Cortex of kidney (tissue), 1 donor: ENCODE data around the gene NAA30.

Experiments
- DNase-seq: peaks from one replicate; lab custom pipeline; 2025; lab: John Stamatoyannopoulos, UW

Gene NAA30

DNA sequence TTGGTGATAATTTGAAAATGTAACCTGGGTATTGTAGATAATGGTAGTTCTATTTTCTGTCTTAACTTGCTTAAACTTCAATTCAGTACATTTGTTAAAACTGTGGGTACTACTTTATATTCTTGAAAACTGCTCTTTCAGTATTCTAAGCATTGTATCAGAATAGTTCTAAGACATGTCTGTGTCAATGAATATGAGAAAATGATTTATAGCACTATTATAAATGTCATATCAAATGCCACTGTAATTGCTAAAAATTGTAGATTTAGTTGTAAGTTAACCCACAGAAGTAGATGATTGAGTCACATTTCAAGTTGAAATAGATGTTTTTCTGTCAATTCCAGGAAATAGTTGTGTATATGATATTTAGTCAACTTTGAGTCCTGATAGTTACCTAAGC lies 2.4 kb downstream of the NAA30 start:
- DNase-seq = no peak

GRCh38 chr14:57400556-57401494 lies 10.4 kb downstream of the NAA30 start:
- DNase-seq = no peak

DNA sequence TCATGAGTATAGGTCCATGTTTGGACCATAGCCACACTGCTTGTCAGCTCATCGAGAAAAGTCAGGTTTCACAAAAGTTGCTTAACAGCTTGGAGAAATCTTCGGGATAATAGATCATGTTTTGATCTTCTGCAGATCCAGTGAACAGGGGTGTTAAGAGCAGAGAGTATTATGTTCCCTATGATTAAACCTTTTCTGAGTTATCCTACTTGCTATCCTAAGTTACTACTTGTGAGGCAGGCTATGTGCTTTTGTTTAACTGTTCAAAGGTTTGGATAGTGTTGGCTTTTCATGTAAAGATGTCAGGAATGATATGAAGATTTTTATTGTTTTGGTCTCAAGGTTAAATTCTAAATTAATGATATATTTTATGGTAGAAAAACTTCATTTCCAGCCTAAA lies 11.1 kb downstream of the NAA30 start:
- DNase-seq = no peak

- no peak for DNase-seq
Measured at GRCh38 chr14:57402173-57402852, 11.9 kb downstream of the NAA30 start.

DNA sequence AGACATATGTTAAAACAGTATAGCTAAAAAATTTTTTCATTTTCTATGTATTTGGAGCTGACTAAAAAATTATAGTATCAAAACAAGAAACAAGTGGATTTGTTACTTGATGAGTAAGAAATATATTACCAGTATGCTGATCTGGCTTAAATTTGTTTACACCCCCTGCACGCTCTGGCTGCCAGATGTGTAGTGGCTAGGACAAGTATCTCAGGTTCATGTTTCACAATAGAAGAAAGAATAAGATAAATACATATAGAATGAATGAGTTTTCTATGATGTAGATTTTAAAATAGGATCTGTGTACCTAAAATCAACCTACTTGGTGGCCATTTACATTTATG lies 13.1 kb downstream of the NAA30 start:
- no peak for DNase-seq

DNA sequence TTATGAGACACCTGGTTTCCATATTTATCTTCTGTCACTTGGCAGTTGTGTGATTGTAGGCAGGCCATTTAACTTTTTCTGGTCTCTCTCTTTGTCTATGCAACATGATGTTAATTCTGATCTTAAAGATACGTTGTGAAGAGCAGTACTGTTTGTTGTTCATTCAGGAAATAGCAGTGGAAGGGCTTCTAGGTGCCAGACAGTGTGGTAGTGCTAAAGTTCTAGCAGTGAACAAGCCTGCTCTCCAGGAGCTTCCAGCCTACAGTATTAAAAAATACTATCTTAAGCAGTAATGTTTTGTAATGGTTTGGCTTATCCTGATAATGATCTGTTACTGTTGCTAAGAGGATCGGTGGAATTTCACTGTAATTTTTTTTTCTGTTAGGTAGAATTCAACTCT lies 15.2 kb downstream of the NAA30 start:
- DNase-seq = no peak

- DNase-seq = no peak
Measured at GRCh38 chr14:57408037-57408436, 17.7 kb downstream of the NAA30 start.

DNA sequence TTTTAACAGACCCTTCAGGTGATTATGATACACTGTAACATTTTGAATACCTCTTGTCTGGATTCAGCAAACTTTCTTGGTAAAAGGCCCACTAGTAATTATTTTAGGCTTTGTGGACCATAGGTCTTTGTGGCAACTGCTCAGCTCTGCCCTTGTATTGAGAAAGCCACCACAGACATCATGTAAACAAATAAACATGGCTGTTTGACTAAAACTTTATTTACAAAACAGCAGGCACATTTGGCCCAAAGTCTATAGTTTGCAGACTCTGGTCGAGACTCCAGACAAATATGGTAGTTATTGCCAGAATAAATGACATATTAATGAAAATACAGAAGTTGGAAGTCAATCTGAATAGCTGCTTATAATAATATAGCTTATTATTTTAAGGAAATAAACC lies 18.2 kb downstream of the NAA30 start:
- DNase-seq = no peak

GRCh38 chr14:57412341-57412740 lies 22.0 kb downstream of the NAA30 start:
- no peak for DNase-seq

- DNase-seq = no peak
Measured at GRCh38 chr14:57413849-57414248, 23.5 kb downstream of the NAA30 start.

DNA sequence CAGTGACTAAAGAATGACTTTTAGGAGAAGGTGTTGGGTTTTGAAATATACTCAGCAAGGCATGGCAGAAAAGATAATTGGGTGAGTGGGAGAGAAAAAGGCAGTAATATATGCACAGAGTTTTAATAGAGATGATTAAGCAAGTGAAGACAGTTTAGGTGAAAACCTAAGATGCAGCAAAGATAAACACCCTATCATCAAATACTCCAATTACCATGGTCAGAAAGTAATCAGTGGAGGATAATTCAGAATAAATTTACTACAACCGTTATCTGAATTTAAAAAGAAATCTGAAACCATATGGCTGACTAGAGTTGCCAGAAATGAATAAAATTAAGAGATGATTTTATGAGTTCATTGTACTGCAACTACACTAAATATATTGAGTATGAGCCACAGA lies 26.8 kb downstream of the NAA30 start:
- DNase-seq = no peak

GRCh38 chr14:57418999-57419398 lies 28.6 kb downstream of the NAA30 start:
- no peak for DNase-seq

- DNase-seq = no peak
Measured at GRCh38 chr14:57420033-57420432, 29.6 kb downstream of the NAA30 start.

DNA sequence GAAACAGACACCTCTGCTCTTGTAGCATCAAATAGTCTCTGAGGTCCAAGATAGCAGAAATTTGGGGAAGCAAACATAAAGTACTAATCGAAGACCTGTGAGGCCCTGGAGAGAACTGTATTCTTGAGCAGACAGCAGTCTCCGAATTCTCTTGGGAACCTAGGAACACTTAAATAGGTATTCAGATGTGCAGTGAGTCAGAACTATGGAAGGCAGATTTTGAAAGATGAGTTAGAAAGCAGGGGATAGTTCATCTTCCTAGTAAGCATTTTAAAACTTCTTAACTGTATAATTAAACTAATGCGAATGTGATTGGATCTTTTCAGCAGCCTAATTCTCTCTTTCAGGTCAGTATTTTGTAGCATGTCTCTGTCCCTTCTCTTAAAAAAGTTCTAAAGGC lies 30.6 kb downstream of the NAA30 start:
- no peak for DNase-seq

- DNase-seq = no peak
Measured at GRCh38 chr14:57435923-57436322, 45.5 kb downstream of the NAA30 start.

DNA sequence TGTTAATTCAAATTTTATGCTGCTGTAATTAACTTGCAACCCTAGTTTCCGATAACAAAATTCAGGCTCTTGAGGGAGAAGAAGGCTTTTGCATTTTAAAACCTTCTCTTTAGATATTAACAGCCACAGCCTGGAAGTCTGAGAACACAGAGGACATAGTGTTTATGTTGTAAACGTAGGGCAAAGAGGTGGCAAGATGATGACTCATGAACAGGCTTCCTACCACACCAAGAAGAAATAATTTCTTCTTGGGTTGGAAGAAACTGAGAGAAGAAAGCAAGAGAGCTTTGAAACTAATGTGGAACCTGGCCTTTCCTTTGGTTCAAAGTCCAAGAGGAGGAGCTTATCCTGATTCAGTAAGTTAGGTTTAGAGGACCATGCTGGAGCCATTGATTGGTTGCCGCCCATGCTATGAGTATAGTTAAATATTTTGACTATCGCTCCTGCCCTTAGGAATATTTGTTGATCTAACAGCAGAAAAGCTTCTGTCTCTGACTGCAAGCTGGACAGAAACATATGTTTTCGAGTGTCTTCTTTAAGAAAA lies 71.5 kb downstream of the NAA30 start:
- DNase-seq = no peak

GRCh38 chr14:57462551-57462950 lies 72.2 kb downstream of the NAA30 start:
- DNase-seq = no peak

GRCh38 chr14:57464008-57464730 lies 73.8 kb downstream of the NAA30 start:
- DNase-seq = no peak
